Measurements from ENCODE around the gene LCN15.

DNA sequence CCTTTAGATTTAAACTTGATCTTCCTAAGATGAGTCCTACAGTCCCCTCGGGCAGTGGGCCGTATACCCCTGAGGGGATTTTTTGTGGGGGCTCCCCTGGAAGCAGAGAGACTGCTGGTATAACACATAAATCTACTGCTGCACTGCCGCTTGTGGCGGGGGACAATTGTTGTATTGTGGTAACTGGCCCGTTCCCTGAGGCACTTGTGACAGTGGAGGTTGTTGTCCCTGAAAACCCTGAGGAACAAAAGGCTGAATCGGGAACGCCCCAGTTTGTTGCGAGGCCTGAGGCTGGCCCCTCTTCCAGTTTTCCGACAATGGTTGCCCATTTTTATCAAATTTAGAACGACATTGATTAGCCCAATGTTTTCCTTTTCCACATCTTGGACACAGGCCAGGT is 22.1 kb upstream of the LCN15 start:
- TF ChIP-seq, protein P1, sequence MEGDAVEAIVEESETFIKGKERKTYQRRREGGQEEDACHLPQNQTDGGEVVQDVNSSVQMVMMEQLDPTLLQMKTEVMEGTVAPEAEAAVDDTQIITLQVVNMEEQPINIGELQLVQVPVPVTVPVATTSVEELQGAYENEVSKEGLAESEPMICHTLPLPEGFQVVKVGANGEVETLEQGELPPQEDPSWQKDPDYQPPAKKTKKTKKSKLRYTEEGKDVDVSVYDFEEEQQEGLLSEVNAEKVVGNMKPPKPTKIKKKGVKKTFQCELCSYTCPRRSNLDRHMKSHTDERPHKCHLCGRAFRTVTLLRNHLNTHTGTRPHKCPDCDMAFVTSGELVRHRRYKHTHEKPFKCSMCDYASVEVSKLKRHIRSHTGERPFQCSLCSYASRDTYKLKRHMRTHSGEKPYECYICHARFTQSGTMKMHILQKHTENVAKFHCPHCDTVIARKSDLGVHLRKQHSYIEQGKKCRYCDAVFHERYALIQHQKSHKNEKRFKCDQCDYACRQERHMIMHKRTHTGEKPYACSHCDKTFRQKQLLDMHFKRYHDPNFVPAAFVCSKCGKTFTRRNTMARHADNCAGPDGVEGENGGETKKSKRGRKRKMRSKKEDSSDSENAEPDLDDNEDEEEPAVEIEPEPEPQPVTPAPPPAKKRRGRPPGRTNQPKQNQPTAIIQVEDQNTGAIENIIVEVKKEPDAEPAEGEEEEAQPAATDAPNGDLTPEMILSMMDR (IDR thresholded peaks at IDR 0.05), result no peak
- TF ChIP-seq POLR2AphosphoS5 (IDR thresholded peaks at IDR 0.05), result no peak
- no peak for TF ChIP-seq POLR2A (IDR thresholded peaks at IDR 0.05)

Data from transverse colon (tissue), 4 donors.